GM23248 (cell line): ENCODE data around the gene POU2F1. TPM values are rescaled to one million over a fixed set of nuclear protein-coding genes. Genes with fewer than 3 reads are reported as not detected.
"Not testable (repeated sequence)": the region's sequence is repeated elsewhere in the genome, so short reads cannot be mapped to it uniquely, and the experiment has no call there.

Source experiments
- DNase-seq: peaks from one replicate; pipeline ENCODE4 v3.0.0-alpha.2; 2015
- H2AFZ ChIP-seq: fragments of 200-600 bp; sonication (generic); 2 replicates; pipeline ENCODE4 v1.6.1; 2016; ENCODE audit warnings: antibody characterized with exemption
- H3F3A ChIP-seq: fragments of 200-600 bp; sonication (generic); 2 replicates; pipeline ENCODE4 v1.6.1; 2016; ENCODE audit warnings: mild to moderate bottlenecking, antibody characterized with exemption, mixed run types; ENCODE audit not compliant: insufficient read depth
- H3K27ac ChIP-seq: fragments of 200-600 bp; sonication (generic); 2 replicates; pipeline ENCODE4 v1.5.1; 2016; ENCODE audit warnings: mild to moderate bottlenecking
- H3K27me3 ChIP-seq: fragments of 200-600 bp; sonication (generic); replicated peaks from 2 replicates; pipeline ENCODE4 v1.6.1; 2016; ENCODE audit warnings: mild to moderate bottlenecking; ENCODE audit not compliant: insufficient read depth
- H3K36me3 ChIP-seq: fragments of 200-600 bp; sonication (generic); 2 replicates; pipeline ENCODE4 v1.6.1; 2016; ENCODE audit warnings: low read depth, mild to moderate bottlenecking
- H3K4me1 ChIP-seq: fragments of 200-600 bp; sonication (generic); 2 replicates; pipeline ENCODE4 v1.6.1; 2016; ENCODE audit warnings: mild to moderate bottlenecking; ENCODE audit not compliant: insufficient read depth
- H3K4me2 ChIP-seq: fragments of 200-600 bp; sonication (generic); one replicate; pipeline ENCODE4 v1.6.1; 2016; ENCODE audit warnings: mild to moderate bottlenecking; ENCODE audit not compliant: unreplicated experiment
- H3K4me3 ChIP-seq: fragments of 200-600 bp; sonication (generic); 2 replicates; pipeline ENCODE4 v1.5.1; 2016; ENCODE audit warnings: mild to moderate bottlenecking
- H3K79me2 ChIP-seq: fragments of 200-600 bp; sonication (generic); 2 replicates; pipeline ENCODE4 v1.6.1; 2016; ENCODE audit warnings: mild to moderate bottlenecking; ENCODE audit not compliant: insufficient read depth
- H3K9ac ChIP-seq: fragments of 200-600 bp; sonication (generic); 2 replicates; pipeline ENCODE4 v1.6.1; 2016; ENCODE audit warnings: mild to moderate bottlenecking
- H3K9me2 ChIP-seq: fragments of 200-600 bp; sonication (generic); 2 replicates; pipeline ENCODE4 v1.6.1; 2016; ENCODE audit warnings: mixed run types, mild to moderate bottlenecking, moderate library complexity; ENCODE audit not compliant: insufficient read depth
- H3K9me3 ChIP-seq: fragments of 200-600 bp; sonication (generic); one replicate; pipeline ENCODE4 v1.6.1; 2017; ENCODE audit warnings: low read depth
- H4K20me1 ChIP-seq: fragments of 200-600 bp; sonication (generic); 2 replicates; pipeline ENCODE4 v1.6.0; 2016; ENCODE audit not compliant: insufficient read depth
- EZH2 ChIP-seq: fragments of 200-600 bp; sonication (generic); IDR thresholded peaks from 2 replicates; pipeline ENCODE4 v1.6.1; 2018; ENCODE audit warnings: antibody characterized with exemption, mild to moderate bottlenecking; ENCODE audit not compliant: insufficient read depth, poor library complexity, severe bottlenecking
- EZH2phosphoT487 ChIP-seq: fragments of 200-600 bp; sonication (generic); IDR thresholded peaks from 2 replicates; pipeline ENCODE4 v1.6.1; 2018; ENCODE audit warnings: antibody characterized with exemption, moderate library complexity, mild to moderate bottlenecking, low read depth; ENCODE audit not compliant: insufficient read depth
- WGBS, 2 experiments: methylation state at CpG; one replicate each; pipeline ENCODE4 v1.1.6; 2015 to 2017; ENCODE audit warnings: low lambda C conversion rate in 2 of 2, low coverage in 1 of 2; ENCODE audit errors: missing lambda C conversion rate in 2 of 2; 5-methylcytosine and 5-hydroxymethylcytosine counted together
- in situ Hi-C: fragments of 300-500 bp; cut with MboI; formaldehyde crosslinking; loops from 2 replicates; pipeline ENCODE4 v1.15.0; 2020
- polyA plus RNA-seq: library from polyadenylated mRNA; unstranded; fragments of >200 nt; fragmentation: Nextera tagmentation; extraction: Ambion mirVana; gene quantifications from 2 replicates; pipeline ENCODE4 v1.2.1, GENCODE V29; 2016
- total RNA-seq: library from RNA; depleted of rRNA; stranded (reverse); fragments of >200 nt; shearing (Covaris generic); gene quantifications from 2 replicates; pipeline ENCODE4 v1.2.3, GENCODE V29; 2014

POU2F1 gene
- total and polyA plus RNA-seq, 2 experiments from 2014 or later, result 3.4 to 3.7 TPM

DNA sequence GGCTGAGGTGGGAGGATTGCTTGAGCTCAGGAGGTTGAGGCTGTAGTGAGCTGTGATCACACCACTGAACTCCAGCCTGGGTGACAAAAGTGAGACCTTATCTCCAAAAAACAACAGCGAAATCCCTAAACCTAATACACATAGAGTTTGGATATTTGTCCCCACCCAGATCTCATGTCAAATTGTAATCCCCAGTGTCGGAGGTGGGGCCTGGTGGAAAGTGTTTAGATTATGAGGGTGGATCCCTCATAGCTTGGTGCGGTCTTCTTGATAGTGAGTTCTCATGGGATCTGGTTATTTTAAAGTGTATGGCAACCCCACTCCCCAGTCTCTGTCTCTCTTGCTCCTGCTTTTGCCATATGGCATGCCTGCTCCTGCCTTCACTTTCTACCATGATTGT is 94.0 kb downstream of the POU2F1 start:
- no peak for DNase-seq
- Histone ChIP-seq H3K4me2 (no peak overlapping the region), H3K79me2 (peaks cover 12% of the 10 kb centered on the region; the same call in 1 of the 2 replicates), H3K4me3 (no peak overlapping the region), H3F3A (no peaks in the 10 kb centered on the region), H2AFZ (no peak overlapping the region), H3K36me3 (no peaks in the 10 kb centered on the region), H3K27me3 (no peaks in the 10 kb centered on the region), H3K27ac (no peak overlapping the region), H3K9ac (no peak overlapping the region), H4K20me1 (no peaks in the 10 kb centered on the region), H3K9me2 (no peaks in the 10 kb centered on the region), H3K4me1 (no peaks in the 10 kb centered on the region), H3K9me3 (no peaks in the 10 kb centered on the region)
- WGBS, 2 experiments, result 98 to 100% methylated on average over 3 of the region's 3 CpGs
- in situ Hi-C loops, result no loop called here
- TF ChIP-seq EZH2phosphoT487 (no peak), EZH2 (no peak)

DNA sequence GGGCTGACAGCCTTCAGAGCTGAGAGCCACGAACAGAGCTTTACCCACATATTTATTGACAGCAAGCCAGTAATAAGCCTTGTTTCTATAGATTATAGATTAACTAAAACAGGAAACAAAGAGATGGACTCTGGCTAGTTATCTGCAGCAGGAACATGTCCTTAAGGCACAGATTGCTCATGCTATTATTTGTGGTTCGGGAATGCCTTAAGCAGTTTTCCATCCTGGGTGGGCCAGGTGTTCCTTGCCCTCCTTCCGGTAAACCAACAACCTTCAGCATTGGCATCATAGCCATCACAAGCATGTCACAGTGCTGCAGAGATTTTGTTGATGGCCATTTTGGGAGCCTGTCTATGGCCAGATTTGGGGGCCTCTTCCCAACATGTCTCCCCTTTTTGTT is 96.8 kb downstream of the POU2F1 start:
- TF ChIP-seq EZH2phosphoT487 (no peak), EZH2 (no peak)
- peaks cover 7% of the 10 kb centered on the region for H3K79me2 ChIP-seq
- 88 to 91% methylated on average over 3 of the region's 3 CpGs for WGBS, 2 experiments
- no peak overlapping the region for H3K4me3 ChIP-seq
- no peaks in the 10 kb centered on the region for H3K36me3 ChIP-seq
- H3K9ac ChIP-seq, result no peak overlapping the region
- H3K4me2 ChIP-seq, result no peak overlapping the region
- no peaks in the 10 kb centered on the region for H3K9me3 ChIP-seq
- no peaks in the 10 kb centered on the region for H3F3A ChIP-seq
- no peaks in the 10 kb centered on the region for H3K9me2 ChIP-seq
- DNase-seq, result no peak
- no peaks in the 10 kb centered on the region for H3K4me1 ChIP-seq
- no peak overlapping the region for H2AFZ ChIP-seq
- no peaks in the 10 kb centered on the region for H4K20me1 ChIP-seq
- H3K27ac ChIP-seq, result no peak overlapping the region
- no peaks in the 10 kb centered on the region for H3K27me3 ChIP-seq
- in situ Hi-C loops, result no loop called here

DNA sequence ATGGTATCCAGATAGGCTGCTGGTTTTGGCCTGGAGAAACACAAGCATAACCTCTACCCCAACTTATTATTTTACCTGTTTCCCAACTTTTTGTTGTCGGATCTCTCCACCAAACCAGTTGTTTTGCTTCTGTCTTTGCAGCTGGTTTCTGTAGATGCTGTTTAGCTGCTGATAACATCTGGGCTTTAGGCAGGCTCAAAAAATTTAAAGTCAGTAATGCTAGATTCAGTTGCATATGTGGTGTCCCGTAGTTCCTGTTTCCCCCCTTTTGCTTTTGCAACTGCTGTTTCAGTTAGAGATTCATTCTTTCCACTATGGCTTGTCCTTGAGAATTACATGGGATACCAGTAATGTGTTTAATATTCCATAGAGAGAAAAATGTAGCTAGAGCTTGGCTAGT is 98.5 kb downstream of the POU2F1 start:
- DNase-seq, H3K4me3 ChIP-seq, H3K9me3 ChIP-seq, H3K9me2 ChIP-seq, H3K4me1 ChIP-seq, H3K27me3 ChIP-seq, H3K36me3 ChIP-seq, H4K20me1 ChIP-seq, H2AFZ ChIP-seq, in situ Hi-C loops, H3K4me2 ChIP-seq, H3K9ac ChIP-seq, H3K27ac ChIP-seq, H3K79me2 ChIP-seq, H3F3A ChIP-seq: not testable (repeated sequence)
- 89 to 97% methylated on average over 2 of the region's 2 CpGs for WGBS, 2 experiments

DNA sequence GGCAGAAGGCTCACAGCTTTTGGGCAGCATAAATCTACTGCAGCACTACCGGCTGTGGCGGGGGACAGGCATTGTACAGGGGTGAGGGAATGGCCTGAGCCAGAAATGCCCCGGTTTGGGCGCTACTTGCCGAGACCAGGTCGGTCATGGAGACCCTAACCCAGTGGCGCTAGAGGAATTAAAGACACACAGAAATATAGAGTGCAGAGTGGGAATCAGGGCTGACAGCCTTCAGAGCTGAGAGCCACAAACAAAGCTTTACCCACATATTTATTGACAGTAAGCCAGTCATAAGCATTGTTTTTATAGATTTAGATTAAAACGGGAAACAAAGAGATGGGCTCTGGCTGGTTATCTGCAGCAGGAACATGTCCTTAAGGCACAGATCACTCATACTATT is 101.8 kb downstream of the POU2F1 start:
- Histone ChIP-seq H3K4me1 (no peaks in the 10 kb centered on the region), H2AFZ (no peak overlapping the region), H3K36me3 (no peaks in the 10 kb centered on the region), H3F3A (no peaks in the 10 kb centered on the region), H3K4me2 (no peak overlapping the region), H3K27ac (no peak overlapping the region), H3K79me2 (peaks cover 14% of the 10 kb centered on the region), H3K27me3 (no peaks in the 10 kb centered on the region), H3K9me3 (no peaks in the 10 kb centered on the region), H3K9me2 (no peaks in the 10 kb centered on the region), H3K4me3 (no peak overlapping the region), H3K9ac (no peak overlapping the region), H4K20me1 (no peaks in the 10 kb centered on the region)
- in situ Hi-C loops, result no loop called here
- 97 to 98% methylated on average over 8 of the region's 8 CpGs for WGBS, 2 experiments
- no peak for DNase-seq
- TF ChIP-seq EZH2, result no peak
- no peak for TF ChIP-seq EZH2phosphoT487

DNA sequence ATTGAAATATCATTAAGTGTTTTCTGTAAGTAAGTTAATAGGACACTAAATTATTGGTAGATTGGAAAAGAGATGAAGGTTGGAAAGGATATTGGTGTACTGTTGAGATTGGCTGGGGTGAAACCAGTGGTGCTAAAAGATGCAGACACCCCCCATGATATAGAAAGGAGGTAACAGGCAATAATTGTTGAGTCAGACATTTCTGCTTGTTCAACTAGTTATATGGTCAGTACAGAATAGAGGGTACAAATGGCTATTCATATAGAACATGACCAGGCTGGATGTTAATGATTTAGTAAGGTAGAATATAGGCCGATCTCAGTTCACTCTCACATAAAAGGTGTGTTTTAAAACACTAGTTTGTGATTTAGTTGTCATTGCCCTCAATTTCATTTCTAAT is 104.5 kb downstream of the POU2F1 start:
- WGBS, 2 experiments, result 94 to 96% methylated on average over 1 of the region's 1 CpG
- Histone ChIP-seq H3K9me2 (no peaks in the 10 kb centered on the region), H3F3A (no peaks in the 10 kb centered on the region), H3K9ac (no peak overlapping the region), H4K20me1 (no peaks in the 10 kb centered on the region), H3K4me1 (no peaks in the 10 kb centered on the region), H3K4me3 (no peak overlapping the region), H3K36me3 (no peaks in the 10 kb centered on the region), H3K79me2 (peaks cover 7% of the 10 kb centered on the region; the same call in 1 of the 2 replicates), H2AFZ (no peak overlapping the region), H3K9me3 (no peaks in the 10 kb centered on the region), H3K27me3 (no peaks in the 10 kb centered on the region), H3K27ac (no peak overlapping the region), H3K4me2 (no peak overlapping the region)
- no peak for DNase-seq
- TF ChIP-seq EZH2 (no peak), EZH2phosphoT487 (no peak)
- in situ Hi-C loops, result no loop called here
